HepG2 (cell line): ENCODE results near the gene TTC28. TPM values are rescaled to one million over a fixed set of nuclear protein-coding genes. Genes with fewer than 3 reads are reported as not detected.

ENCODE experiments used
- ATAC-seq: fragments of 200-7000 bp; cut with Tn5 transposase; 3 replicates; pipeline ENCODE4 v1.9.1; 2020; ENCODE audit warnings: mild to moderate bottlenecking, moderate library complexity
- BruUV-seq: library from RNA; stranded (reverse); fragments of 400-500 nt; replicated peaks from 2 replicates; lab custom pipeline; 2021; lab: Mats Ljungman, UMichigan
- CTCF ChIA-PET: fragments of 300-600 bp; formaldehyde crosslinking; extraction: SDS; loops from one replicate; lab custom pipeline; 2021; ENCODE audit warnings: low total read pairs, inconsistent platforms, low intra/inter-chr PET ratio; lab: Yijun Ruan, JAX
- POLR2A ChIA-PET: fragments of 350-600 bp; sonication (Branson Sonifier 250); formaldehyde crosslinking; loops from one replicate; lab custom pipeline; 2020; ENCODE audit warnings: antibody characterized with exemption, inconsistent platforms; lab: Yijun Ruan, JAX
- DNase-seq: peaks from one replicate; pipeline ENCODE4 v3.0.0-alpha.2; 2015; ENCODE audit warnings: low spot score
- FAIRE-seq: peaks from 3 replicates; lab custom pipeline; 2011; peaks lifted over from hg19 to GRCh38; lab: Jason Lieb, UNC
- H2AFZ ChIP-seq: one replicate; pipeline ENCODE4 v1.6.1; 2011; ENCODE audit warnings: low read length, inconsistent platforms
- H3K27ac ChIP-seq: fragments of 300-600 bp; 3 replicates; pipeline ENCODE4 v1.8.0; 2011; ENCODE audit warnings: mixed run types, mild to moderate bottlenecking, mixed read lengths, low read length, inconsistent platforms; ENCODE audit not compliant: insufficient read depth; ENCODE audit errors: extremely low read length
- H3K27me3 ChIP-seq, 2 experiments: fragments of 200-600 bp in 1 of 2; 2 replicates in 1 of 2; 3 replicates in 1 of 2; pipeline versions ENCODE4 v1.6.0 to v1.8.0; 2011; ENCODE audit warnings: low read length in 2 of 2, mild to moderate bottlenecking in 2 of 2, moderate library complexity in 2 of 2, inconsistent platforms in 1 of 2; ENCODE audit not compliant: insufficient read depth in 2 of 2, control insufficient read depth in 1 of 2
- H3K36me3 ChIP-seq, 2 experiments: fragments of 200-600 bp in 1 of 2; replicated peaks in 1 of 2; 2 replicates in 1 of 2; 3 replicates in 1 of 2; pipeline versions ENCODE4 v1.5.1 to v1.8.0; 2011; ENCODE audit warnings: low read length in 2 of 2, inconsistent platforms in 1 of 2; ENCODE audit not compliant: insufficient read depth in 2 of 2, control insufficient read depth in 1 of 2
- H3K4me1 ChIP-seq: 2 replicates; pipeline ENCODE4 v1.5.1; 2012; ENCODE audit warnings: low read length, inconsistent platforms; ENCODE audit not compliant: insufficient read depth
- H3K4me2 ChIP-seq: 2 replicates; pipeline ENCODE4 v1.6.0; 2011; ENCODE audit warnings: low read depth, low read length, inconsistent platforms
- H3K4me3 ChIP-seq, 3 experiments: fragments of 200-600 bp in 1 of 3; sonication (generic), shearing (Covaris generic) in 1 of 3; replicated peaks in 1 of 3; 2 replicates each; pipeline ENCODE4 v1.5.1; 2011 to 2016; ENCODE audit warnings: low read length in 3 of 3, inconsistent platforms in 2 of 3, low read depth in 2 of 3, mild to moderate bottlenecking in 2 of 3, control low read depth in 1 of 3, mixed read lengths in 1 of 3; ENCODE audit not compliant: insufficient read depth in 1 of 3
- H3K79me2 ChIP-seq: one replicate; pipeline ENCODE4 v1.6.1; 2011; ENCODE audit warnings: low read length, inconsistent platforms; ENCODE audit not compliant: insufficient read depth
- H3K9ac ChIP-seq: 2 replicates; pipeline ENCODE4 v1.6.0; 2011; ENCODE audit warnings: mild to moderate bottlenecking, low read depth, low read length, inconsistent platforms; ENCODE audit not compliant: insufficient read depth
- H3K9me3 ChIP-seq: 2 replicates; pipeline ENCODE4 v1.5.1; 2012; ENCODE audit warnings: mild to moderate bottlenecking, low read length
- H4K20me1 ChIP-seq: 2 replicates; pipeline ENCODE4 v1.6.0; 2011; ENCODE audit warnings: inconsistent platforms, mild to moderate bottlenecking, low read length, moderate library complexity; ENCODE audit not compliant: insufficient read depth
- GATAD1 ChIP-seq: IDR thresholded peaks from 2 replicates; pipeline ENCODE4 v1.6.1; 2016; ENCODE audit warnings: missing genetic modification reagents, missing compliant biosample characterization
- IKZF5 ChIP-seq: IDR thresholded peaks from 2 replicates; pipeline ENCODE4 v1.6.1; 2018; ENCODE audit warnings: missing genetic modification reagents, mild to moderate bottlenecking, missing compliant biosample characterization
- MAFF ChIP-seq: IDR thresholded peaks from 2 replicates; pipeline ENCODE4 v1.6.1; 2011; ENCODE audit warnings: low read depth, low read length, improper control_type of control experiment
- MAFK ChIP-seq, 2 experiments: IDR thresholded peaks in 1 of 2; conservative IDR thresholded peaks in 1 of 2; 2 replicates each; pipeline ENCODE4 v1.6.1; 2011; ENCODE audit warnings: improper control_type of control experiment in 2 of 2, low read length in 2 of 2
- MTF1 ChIP-seq: sonication (generic); formaldehyde crosslinking; IDR thresholded peaks from 2 replicates; pipeline ENCODE4 v1.5.0; 2020; ENCODE audit warnings: missing genetic modification reagents
- NFIC ChIP-seq: IDR thresholded peaks from 2 replicates; pipeline ENCODE4 v1.6.1; 2012; ENCODE audit warnings: mild to moderate bottlenecking, low read length, inconsistent platforms
- POGZ ChIP-seq: sonication (generic); formaldehyde crosslinking; IDR thresholded peaks from 2 replicates; pipeline ENCODE4 v1.4.0; 2020; ENCODE audit warnings: mild to moderate bottlenecking, missing genetic modification reagents
- SNAPC5 ChIP-seq: sonication (generic); formaldehyde crosslinking; IDR thresholded peaks from 2 replicates; pipeline ENCODE4 v1.8.1; 2023; ENCODE audit warnings: mild to moderate bottlenecking, missing genetic modification reagents, borderline replicate concordance
- ZNF543 ChIP-seq: sonication (generic); formaldehyde crosslinking; IDR thresholded peaks from 2 replicates; pipeline ENCODE4 v1.4.0; 2020; ENCODE audit warnings: mild to moderate bottlenecking, missing genetic modification reagents
- ZUFSP ChIP-seq: sonication (generic); formaldehyde crosslinking; IDR thresholded peaks from 2 replicates; pipeline ENCODE4 v1.9.0; 2021; ENCODE audit warnings: missing genetic modification reagents, mild to moderate bottlenecking, borderline replicate concordance
- WGBS: methylation state at CpG from one replicate; pipeline ENCODE4 v1.1.6; 2017; ENCODE audit warnings: low lambda C conversion rate; 5-methylcytosine and 5-hydroxymethylcytosine counted together
- in situ Hi-C: cut with HindIII; loops from 2 replicates; pipeline ENCODE4 v1.10.0; 2017; ENCODE audit warnings: low pct_unique_long_range_greater_than_20kb; ENCODE audit not compliant: extremely low pct_ligation_motif_present
- intact Hi-C: fragments of 100-400 bp; cut with micrococcal nuclease; formaldehyde crosslinking; loops from one replicate; pipeline ENCODE4 v1.10.0; 2022; ENCODE audit not compliant: unreplicated experiment
- polyA plus RNA-seq, 8 experiments: library from polyadenylated mRNA; depleted of rRNA in 3 of 8; stranded (reverse) in 7 of 8; unstranded in 1 of 8; fragments of >200 nt; fragmentation: Illumina TruSeq in 4 of 8; extraction: Trizol in 4 of 8; gene quantifications; 2 replicates each; pipeline versions ENCODE4 v1.2.1 to v1.2.3, GENCODE V29; 2011 to 2016; ENCODE audit warnings: low read depth in 4 of 8, missing spikeins in 1 of 8, mixed read lengths in 1 of 8; ENCODE audit not compliant: insufficient read depth in 1 of 8
- total RNA-seq, 5 experiments: library from RNA; depleted of rRNA; stranded (reverse); fragments of >200 nt; fragmentation: Illumina TruSeq; extraction: Trizol; gene quantifications; 2 replicates each; pipeline ENCODE4 v1.2.3, GENCODE V29; 2016; ENCODE audit warnings: low read depth in 1 of 5

TTC28 gene
- total and polyA plus RNA-seq, 2 of the 13 experiments (the other 11 are each of a cell fraction or from before 2014, with no cell fraction given) = 4.2 to 13.1 TPM

- DNase-seq = no peak
- in situ Hi-C loops = no loop called here
- CTCF ChIA-PET = no interaction called here
- Histone ChIP-seq H3K9me3 (no peaks in the 10 kb centered on the region), H3K9ac (no peak overlapping the region), H3K4me1 (peaks cover 10% of the 10 kb centered on the region), H2AFZ (no peak overlapping the region), H3K4me2 (no peak overlapping the region)
- 93% methylated on average over 1 of the region's 1 CpG for WGBS
- intact Hi-C loops = no loop called here
- TF ChIP-seq IKZF5 (CRISPR knock-in tag) = no peak
- TF ChIP-seq, all 625 proteins: peak for 0
- Histone ChIP-seq H3K27ac (no peak overlapping the region), H3K36me3 (no peaks in the 10 kb centered on the region), H3K4me3 (no peak overlapping the region), H4K20me1 (peaks cover 2% of the 10 kb centered on the region; the same call in 1 of the 2 replicates), H3K27me3 (no peaks in the 10 kb centered on the region), H3K79me2 (no peaks in the 10 kb centered on the region)
- no TSS peak for BruUV-seq
- FAIRE-seq (no peak), ATAC-seq (no peak)
- POLR2A ChIA-PET = no interaction called here
Measured at GRCh38 chr22:28414913-28415312, 264.7 kb downstream of the TTC28 start.

GRCh38 chr22:28413612-28414399 lies 265.8 kb downstream of the TTC28 start:
- POLR2A ChIA-PET = no interaction called here
- ATAC-seq (no peak), FAIRE-seq (no peak), DNase-seq (no peak)
- BruUV-seq = no TSS peak
- Histone ChIP-seq H2AFZ (no peak overlapping the region), H3K9me3 (no peaks in the 10 kb centered on the region), H3K9ac (no peak overlapping the region), H3K27ac (no peak overlapping the region), H3K27me3 (no peaks in the 10 kb centered on the region), H3K4me1 (peaks cover 10% of the 10 kb centered on the region), H3K36me3 (no peaks in the 10 kb centered on the region), H3K79me2 (no peaks in the 10 kb centered on the region), H3K4me3 (no peak overlapping the region), H3K4me2 (no peak overlapping the region), H4K20me1 (no peaks in the 10 kb centered on the region)
- WGBS = 64% methylated on average over 2 of the region's 2 CpGs
- CTCF ChIA-PET = no interaction called here
- in situ Hi-C loops = no loop called here
- TF ChIP-seq GATAD1 (CRISPR knock-in tag) (no peak), NFIC (no peak), MTF1 (no peak), ZNF543 (CRISPR knock-in tag) (no peak), MAFK (conservative IDR thresholded peaks at IDR 0.05 in 1 of 2, IDR thresholded peaks at IDR 0.05 in 1 of 2; ENCODE audit: low read length in 2 of 2) (peak; percentile 92 to 96), MAFF (peak; percentile 94), POGZ (CRISPR knock-in tag) (no peak), ZUFSP (CRISPR knock-in tag) (no peak), SNAPC5 (CRISPR knock-in tag) (no peak)
- intact Hi-C loops = no loop called here
